Erythroblast (primary cell): ENCODE data around the gene TMEM26.

ENCODE experiments used
- GATA1 ChIP-seq: IDR thresholded peaks from 2 replicates; pipeline ENCODE4 v1.6.1; 2011; ENCODE audit warnings: low read depth, mild to moderate bottlenecking, control low read depth, low read length, moderate library complexity
- POLR2A ChIP-seq: IDR thresholded peaks from 2 replicates; pipeline ENCODE4 v1.6.1; 2011; ENCODE audit warnings: mild to moderate bottlenecking, low read length

DNA sequence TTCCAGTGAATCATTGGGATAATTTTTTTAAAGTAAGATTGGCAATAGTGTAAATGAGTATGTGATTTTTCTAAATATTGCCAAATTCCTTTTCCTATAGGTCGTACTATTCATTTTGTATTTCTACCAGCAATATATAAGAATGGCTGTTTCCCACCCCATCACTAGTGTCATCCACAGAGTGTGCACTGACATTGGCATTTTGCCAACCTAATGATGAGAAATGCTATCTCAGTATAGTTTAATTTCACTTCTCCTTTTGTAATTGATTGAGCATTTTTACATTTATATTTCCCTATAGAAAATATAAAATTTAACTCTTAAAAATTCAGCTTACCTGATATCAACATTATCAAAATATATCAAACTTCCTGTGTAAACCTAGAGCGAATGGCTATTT is 17.6 kb upstream of the TMEM26 start:
- TF ChIP-seq POLR2A (no peak), GATA1 (no peak)
